ENCODE measurements around the gene COL4A6.
A peak's percentile ranks its signal among the peaks of the same experiment; 100 is the strongest.

COL4A6 gene

DNA sequence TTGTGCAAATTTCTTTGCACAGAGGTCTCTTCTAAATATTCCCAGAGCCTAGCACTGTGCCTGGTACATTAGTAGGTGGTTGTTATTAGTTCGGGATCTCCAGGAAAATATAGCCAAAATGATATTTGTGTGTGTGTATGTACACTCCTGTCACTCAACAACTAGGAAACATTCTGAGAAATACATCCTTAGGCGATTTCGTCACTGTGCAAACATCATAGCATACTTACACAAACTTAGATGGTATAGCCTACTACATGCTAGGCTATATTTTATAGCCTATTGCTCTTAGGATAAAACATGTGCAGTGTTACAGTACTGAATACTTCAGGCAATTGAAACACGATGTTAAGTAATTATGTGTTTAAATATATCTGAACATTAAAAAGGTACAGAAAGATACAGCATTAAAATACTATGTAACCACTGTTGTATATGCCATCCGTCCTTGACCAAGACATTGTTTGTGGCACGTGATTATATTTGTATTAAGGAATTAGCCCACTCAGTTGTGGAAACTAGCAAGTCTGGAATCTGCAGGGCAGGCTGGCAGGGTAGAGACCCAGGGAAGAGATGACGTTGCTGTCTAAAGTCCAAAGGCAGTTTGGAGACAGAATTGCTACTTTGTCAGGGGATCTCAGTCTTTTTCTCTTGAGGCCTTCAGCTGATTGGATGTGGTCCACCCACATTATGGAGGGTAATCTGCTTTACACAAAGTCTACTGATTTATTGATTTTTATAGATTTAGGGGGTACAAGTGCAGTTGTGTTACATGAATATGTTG, 106.9 kb downstream of the COL4A6 start:
- DNase-seq (ENCODE audit: low read depth) = no peak

DNA sequence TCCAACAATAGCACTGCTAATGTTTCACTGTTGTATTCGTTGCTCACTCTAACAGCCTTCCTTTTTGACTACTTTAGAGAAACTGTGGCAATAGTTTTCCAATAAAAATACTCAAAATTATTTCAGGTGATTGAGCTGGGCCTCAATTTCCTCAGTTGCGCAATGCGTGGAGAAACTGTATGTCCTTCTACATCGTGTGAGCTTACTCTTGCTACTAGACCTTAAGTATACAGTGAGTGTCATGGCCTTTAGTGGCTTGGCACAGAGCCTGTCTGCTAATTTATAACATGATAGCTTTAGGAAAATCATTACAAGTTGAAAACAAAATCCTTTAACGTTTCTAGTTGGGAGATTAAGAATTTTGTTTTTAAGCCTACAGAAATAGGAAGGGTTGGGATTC, 114.5 kb downstream of the COL4A6 start:
- DNase-seq (ENCODE audit: low read depth) = peak; percentile 33

DNA sequence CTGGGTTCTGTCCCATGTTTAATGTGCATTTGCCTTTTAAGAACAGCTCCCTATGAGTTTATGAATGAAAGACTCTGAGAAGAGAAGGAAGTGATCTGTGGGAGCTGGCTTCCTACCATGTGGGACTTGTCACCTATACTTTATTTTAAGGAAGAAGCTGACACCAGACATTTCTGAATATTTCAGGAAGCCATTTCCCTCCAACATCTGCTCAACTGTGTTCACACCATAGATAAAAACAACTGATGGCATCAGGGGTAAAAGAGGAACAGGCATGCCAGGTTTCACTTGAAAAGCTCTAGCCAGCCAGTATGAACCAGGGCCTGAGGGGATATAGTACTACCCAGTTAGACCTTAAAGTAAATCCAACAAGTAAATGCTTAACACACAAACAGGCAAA, 116.0 kb downstream of the COL4A6 start:
- DNase-seq (ENCODE audit: low read depth) = no peak

DNA sequence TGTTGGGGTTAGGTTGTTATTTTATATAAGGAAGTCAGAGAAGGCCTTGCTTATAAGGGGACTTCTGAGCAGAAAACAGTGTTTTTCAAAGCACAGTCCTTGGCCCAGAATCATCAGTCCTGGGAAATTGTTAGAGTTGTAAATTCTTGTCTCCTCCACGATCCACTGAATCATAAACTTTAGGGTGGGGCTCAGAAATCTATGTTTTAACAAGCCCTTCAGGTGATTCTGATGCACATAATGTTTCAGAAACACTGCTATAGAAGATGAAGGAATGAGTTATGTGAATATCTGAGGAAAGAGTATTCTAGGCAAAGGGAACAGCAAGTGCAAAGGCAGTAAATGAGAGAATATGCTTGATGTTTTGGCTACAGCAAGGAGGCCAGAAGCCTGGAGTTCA, 121.8 kb downstream of the COL4A6 start:
- no peak for DNase-seq (ENCODE audit: low read depth)

DNA sequence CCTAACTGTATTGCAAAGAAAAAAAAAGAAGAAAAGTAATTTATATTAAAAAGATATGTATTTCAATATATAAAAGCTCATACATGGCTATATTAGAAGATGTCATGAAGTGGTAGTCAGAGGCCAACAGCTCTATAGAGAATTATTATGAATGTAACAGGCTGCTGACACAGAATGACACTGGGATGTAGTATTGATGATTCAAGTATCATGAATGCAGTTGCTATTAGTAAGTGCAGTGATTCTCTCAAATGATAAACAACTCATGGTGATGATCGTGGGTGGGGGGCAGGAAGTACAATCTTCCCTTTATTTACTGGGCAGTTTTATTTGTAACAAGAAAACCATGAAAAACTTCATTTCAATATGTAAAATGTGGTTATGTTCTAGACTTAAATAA, 124.6 kb downstream of the COL4A6 start:
- DNase-seq (ENCODE audit: low read depth) = peak; percentile 70

DNA sequence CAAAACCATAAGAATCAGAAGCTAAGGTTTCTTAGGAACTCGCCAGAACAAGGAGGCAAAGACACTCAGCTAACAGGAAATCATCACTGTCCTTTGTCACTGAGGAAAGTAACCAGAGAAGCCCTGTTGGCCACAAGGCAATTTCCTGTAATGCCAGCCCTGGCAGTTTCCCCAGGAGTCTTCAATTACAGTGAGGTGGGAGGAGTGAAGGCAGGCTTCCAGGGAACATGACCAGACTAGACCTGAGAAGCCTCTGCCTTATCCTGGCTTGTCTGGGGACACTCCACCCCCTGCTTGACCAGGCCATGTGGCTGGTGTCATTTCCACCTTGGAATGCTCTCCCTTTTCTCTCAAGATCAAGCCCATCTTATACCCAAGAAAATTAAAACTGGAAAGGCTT, 125.3 kb downstream of the COL4A6 start:
- peak; percentile 72 for DNase-seq (ENCODE audit: low read depth)

DNA sequence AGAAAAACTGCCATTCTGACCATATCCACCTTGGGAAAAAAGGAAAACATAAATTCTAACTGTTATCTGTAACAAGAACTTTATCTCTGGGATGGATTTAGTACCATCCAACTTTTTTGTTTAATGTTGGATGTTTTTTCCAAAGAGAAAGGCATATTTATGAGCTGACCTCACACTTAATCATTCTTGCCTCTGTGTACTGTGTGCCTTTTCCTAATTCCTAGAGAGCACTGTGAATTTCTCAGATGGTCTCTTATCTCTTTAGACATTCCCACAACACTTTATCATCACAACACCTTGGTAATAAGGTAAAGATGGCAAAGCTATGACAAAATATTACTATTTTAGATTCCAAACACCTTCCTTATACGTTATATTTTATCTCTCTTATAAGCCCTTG, 126.2 kb downstream of the COL4A6 start:
- no peak for DNase-seq (ENCODE audit: low read depth)

DNA sequence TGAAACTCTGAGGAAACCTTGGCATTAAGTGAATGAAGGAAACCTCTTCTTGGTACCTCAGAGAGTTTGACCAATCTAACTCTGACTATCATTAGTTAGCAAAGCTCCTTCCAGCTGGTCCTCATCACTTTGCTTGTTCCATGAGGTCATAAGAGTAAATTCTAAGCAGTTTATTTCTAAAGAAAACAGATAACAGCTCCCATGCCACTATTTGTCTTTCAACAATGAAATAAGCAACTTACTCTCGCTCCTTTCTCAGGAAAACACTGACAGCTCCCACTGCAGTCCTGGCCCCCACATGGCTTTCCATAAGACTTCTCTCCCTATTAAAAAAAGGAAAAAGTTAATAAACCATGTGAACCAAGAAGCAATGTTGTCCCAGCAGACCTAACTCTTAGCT, 127.7 kb downstream of the COL4A6 start:
- no peak for DNase-seq (ENCODE audit: low read depth)

DNA sequence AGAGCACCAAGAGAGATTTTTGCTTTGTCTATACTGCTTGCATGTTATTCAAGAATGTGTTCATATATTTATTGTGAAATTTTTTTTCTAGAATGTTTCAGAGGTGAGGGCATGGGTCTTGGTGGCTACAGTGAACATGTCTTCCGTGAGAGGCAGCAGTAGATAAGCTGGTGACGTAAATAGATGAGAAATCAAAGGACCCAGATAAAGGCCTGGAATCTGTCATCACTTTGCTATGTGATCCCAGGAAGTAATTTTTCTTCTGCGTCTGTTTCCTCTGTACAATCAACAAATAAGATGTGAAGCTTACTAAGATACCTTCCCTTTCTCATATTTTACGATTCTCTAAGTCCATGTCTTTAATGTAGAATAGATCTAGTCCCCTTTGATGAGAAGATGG, 129.1 kb downstream of the COL4A6 start:
- peak; percentile 91 for DNase-seq (ENCODE audit: low read depth)

DNA sequence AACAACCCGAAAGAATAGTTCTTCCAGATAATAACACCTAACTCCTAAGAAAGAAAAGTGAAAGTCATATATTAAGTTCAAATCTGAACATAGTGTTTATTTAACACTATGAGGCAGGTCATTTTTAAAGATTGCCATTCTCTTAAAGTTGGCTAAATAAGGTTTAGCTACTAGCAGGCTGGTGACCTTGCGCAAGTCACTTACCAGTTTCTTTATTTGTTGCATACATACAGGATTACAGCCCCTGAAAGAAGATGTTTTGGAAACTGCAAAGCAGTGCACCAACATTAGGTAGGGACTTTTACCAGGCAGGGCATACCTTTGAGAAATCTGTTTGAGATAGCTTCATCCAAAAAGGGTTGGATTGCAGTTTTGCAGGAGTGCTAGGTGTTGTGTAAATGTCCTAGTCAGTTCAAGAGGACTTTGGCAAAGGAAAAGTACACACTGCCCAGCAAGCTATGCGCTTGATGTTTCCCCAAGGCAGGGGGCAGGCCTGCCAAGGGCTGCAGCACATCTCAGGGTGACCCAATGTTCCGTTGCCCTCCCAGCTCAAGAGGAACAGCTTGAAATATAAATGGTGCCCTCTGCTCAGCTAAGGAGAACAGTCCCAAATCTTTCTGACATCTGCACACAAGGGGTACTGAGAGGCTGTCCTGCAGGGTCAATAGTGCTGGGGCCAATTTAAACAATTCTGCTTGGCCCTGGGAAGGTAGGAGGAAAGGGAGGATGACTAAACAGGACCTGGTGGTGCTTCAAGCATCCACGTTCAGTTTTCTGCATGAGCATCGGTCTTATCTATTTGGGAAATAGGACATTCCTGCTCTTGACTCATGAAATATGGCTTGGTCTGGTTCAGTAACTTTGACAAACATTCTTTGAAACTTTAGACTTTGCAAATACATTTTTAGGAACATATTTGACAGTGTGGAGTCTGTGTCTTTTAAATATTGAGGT, 130.8 kb downstream of the COL4A6 start:
- DNase-seq (ENCODE audit: low read depth) = peak; percentile 63

DNA sequence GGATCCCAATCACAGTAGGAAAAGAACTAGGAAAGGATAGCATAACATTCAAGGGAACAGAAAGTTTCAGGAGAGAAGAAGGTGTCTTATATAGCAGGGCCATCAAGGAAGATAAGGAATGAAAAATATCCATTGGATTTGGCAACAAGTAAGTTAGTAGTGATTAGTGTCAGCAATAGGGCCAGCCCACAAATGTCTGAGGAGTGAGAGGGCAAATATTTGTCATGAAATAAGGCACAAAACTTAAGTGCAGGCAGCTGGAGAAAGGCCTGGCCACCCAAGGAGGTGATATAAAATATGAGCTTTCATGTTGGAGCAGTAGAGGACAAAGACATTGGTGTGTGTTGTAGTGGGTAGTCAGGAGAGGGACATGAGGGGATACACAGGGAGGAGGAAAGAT, 132.1 kb downstream of the COL4A6 start:
- DNase-seq (ENCODE audit: low read depth) = no peak

DNA sequence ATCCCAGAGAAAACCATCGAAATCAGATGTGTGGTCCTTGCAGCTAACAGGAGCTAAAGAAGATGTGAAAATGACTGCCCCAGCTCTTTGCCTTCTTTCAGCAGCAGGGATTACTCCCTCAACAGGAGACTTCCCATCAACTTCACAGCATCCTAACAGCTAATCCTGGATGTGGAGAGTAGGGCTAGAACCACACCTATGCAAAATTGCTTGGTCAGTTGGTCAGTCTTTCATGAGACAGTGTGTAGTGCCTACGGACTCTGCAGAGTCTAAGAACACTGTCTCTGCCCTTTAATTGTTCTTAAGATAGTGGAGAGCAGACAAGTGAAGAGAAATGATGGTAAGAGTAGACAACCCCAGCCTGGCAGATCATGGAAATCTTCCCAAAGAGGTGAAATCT, 133.5 kb downstream of the COL4A6 start:
- DNase-seq (ENCODE audit: low read depth) = no peak

DNA sequence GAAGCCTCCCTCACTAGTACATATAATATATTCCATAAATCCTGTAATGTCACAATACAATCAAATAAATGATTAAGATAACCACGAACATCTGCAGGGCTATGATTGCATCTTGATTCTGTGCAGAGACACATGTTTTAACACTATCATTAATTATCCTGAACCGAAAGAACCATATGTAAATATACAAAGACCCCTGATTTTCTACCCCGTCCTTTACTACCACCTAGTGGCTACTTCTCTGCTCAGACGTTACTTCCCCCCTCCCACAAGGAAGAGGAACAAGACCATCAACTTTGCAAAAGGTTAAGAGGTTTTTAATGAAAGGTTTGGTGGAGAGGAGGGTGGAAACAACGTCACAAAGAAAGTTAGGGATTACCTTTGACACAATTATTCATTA, 134.0 kb downstream of the COL4A6 start:
- no peak for DNase-seq (ENCODE audit: low read depth)

DNA sequence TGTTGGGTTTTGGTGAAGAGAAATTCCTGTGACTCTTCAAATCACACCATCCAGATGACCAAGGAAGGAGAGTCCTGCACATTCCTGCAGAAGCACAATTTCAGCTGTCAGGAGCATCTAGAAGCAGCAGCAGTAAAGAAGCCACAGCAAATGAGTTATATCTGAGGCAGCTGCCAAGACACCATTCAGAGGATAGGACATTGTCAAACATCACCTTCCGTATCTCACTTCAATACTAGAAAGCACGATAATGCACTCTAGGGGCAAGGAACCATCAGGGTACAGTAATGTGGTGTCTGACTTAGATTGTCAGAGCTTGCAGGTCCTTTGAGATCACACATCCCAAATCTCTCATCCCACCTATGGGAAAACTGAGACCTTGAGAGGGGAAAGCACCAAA, 134.5 kb downstream of the COL4A6 start:
- no peak for DNase-seq (ENCODE audit: low read depth)

DNA sequence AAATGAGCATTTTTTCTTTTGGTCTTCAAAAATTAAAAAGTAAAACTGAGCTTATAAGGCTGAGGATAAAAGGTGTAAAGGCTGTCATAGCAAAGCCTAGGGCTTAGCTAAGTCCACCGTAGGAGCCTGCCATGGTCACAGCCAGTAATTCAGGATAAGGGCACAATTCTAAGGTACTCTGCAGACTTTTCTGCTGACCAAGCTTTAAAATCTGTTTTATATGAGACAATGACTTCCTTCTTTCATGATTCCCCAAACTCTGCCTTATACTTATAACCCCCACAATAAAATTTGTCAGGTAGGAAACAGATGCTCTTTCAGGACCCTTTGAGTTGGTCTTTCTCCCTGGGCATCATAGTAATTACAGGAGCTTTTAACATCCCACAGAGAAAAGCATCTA, 138.5 kb downstream of the COL4A6 start:
- DNase-seq (ENCODE audit: low read depth) = no peak

DNA sequence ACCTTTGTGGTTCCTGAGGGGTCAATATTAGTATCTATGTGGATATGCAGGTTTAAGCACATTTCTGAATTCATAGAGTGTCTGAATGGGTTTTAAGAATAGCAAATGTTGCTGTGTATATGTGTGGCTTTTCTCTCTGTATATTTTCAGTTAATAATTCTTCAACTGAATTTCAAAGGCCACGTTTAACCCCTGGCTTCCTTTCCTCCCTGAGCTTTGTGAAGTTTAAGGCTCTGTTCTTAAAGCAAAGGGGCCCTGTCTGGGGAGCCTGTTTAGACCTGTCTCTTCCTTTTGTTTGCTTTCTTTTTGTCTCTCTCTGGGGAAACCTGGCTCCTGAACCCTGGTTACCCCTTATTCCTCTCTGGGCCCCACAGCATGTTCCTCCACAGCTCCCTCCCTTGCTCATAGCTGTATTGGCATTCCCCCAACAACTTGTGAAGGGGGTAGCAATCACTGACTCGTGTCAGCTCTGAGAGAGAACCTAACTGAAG, 139.1 kb downstream of the COL4A6 start:
- DNase-seq (ENCODE audit: low read depth) = peak; percentile 75

DNA sequence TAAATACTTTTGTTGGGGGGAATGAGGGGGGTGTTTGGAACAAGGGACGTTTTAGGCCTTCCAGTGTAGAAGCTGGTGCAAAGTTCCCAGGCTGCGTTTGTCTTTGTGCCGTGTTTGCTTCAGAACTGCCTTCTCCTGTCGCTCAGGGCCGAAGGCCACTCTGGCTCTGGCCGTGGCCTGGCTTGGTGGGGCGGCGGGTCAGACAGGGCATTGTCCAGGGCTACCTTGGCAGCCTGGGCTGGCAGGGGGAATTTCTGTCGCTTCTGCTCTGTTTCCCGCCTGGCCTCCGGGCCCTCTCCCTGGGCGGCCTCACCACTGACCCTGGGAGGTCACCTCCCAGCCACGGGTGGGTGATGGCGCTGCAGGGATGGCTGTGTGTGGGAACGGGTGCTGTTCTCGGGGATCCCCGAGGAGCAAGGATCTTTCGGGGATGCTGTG, 140.0 kb downstream of the COL4A6 start:
- no peak for DNase-seq (ENCODE audit: low read depth)

DNA sequence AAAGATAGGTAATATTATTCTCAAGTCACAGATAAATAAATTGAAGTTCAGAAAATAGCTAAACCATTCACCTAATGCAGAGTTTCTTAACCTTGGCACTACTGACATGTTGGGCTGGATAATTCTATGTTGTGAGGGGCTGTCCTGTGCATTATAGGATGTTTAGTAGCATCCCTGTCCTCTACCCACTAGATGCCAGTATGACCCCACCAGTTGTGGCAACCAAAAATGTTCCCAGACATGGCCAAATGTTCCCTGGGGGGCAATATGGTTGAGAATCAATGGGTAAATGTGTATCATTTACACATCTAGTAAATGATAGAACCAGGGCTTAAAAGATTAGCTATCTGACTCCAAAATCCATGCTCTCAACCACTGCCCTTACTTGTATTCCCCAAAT, 140.9 kb downstream of the COL4A6 start:
- DNase-seq (ENCODE audit: low read depth) = no peak

DNA sequence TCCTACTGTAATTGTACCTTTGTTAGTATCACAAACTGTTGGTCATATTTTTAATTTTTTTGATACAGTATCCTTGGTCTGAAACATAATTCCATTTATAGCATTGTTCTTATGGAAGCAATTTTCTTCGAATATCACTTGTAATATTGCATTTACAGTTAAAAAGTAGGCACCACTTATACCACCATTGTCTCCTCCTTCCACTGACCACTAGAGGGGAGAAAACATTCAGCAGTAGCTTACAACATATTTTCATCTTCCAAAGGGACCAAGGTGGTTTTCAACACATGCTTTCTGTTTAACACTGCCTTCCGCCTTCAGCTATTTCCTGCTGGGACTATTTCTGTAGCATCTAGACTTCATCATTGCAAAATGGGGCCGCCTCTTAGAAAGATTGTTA, 146.2 kb downstream of the COL4A6 start:
- DNase-seq (ENCODE audit: low read depth) = no peak

DNA sequence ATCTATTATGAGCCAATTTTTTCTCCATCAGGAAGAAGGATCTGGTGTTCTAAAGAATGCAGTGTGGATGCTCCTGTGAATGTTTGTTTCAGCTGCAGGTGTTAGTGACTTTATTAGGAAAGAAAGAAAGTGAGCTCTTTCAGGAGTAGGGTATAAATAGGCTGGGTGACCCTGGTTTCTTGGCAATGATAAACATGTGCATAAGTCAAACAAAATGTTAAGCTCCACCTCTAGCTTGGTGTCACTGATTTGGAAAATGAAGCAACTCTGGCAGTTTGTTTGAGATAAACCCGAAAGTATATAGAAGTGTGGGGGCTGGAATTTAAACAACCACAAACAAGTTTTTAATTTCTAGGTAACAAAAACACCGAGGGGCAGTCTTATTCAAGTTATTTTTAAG, 152.3 kb downstream of the COL4A6 start:
- DNase-seq (ENCODE audit: low read depth) = no peak

DNA sequence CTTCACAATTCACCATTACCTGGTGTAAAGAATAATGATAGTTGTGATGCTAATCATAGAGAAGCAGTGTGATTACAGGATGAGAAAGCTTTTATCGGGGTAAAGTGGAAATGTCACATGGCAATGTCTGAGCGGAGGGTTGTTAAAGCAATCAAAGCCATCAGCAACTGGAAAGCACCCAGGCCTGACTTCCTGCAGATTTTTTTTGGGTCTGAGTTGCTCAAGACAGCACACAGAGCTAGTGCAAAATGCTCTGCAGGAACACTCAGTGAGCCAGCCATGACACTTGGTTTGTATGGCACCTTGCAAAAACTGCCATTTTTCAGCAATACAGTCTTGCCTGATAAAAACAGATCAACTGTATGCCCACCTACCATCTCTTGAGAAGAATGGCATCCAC, 152.9 kb downstream of the COL4A6 start:
- no peak for DNase-seq (ENCODE audit: low read depth)

DNA sequence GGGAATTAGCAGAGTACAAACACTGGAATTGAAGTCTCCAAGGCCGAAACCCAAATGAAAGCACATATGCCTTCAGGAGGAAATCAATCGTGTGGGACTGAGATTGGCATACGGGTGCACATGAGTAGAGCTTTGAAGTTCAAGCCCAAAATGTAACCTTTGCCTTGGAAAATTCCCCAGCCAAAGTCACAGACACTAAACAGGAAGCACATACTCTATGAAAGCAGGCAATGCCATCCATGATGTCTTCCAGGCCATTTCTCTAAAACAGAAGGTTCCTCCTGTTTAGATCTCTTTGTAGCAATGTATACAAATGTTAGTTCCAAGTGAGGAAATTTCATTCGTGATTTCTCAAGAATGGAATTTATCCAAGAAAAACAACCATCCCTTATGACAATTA, 162.5 kb downstream of the COL4A6 start:
- DNase-seq (ENCODE audit: low read depth) = no peak

DNA sequence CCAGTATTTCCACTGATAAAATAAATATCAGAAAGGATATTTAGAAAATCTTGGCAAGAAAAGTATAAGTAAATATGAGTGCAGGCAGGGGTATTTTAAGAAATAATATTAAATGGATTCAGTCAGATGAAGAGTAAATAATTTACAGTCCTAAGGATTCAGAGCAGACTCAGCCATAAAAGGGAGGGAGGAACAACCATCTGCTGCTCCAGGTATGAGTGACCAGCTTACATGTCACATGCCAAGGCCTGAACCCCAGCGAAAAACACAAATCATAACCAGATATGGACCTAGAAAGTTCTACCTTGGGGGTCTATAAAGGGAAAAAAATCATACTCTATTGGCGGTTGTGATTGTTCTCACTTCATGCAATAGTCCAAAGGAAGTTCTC, 166.8 kb downstream of the COL4A6 start:
- no peak for DNase-seq (ENCODE audit: low read depth)

Measured in iris pigment epithelial cell (primary cell).